HepG2 (cell line): ENCODE results near the gene DDAH1. TPM values are rescaled to one million over a fixed set of nuclear protein-coding genes. Genes with fewer than 3 reads are reported as not detected.

Experiments used
- GZF1 ChIP-seq: sonication (generic); formaldehyde crosslinking; IDR thresholded peaks from 2 replicates; pipeline ENCODE4 v1.5.1; 2020; ENCODE audit warnings: mild to moderate bottlenecking, missing genetic modification reagents
- KAT7 ChIP-seq: IDR thresholded peaks from 2 replicates; pipeline ENCODE4 v1.6.1; 2018; ENCODE audit warnings: borderline replicate concordance, missing compliant biosample characterization
- KLF6 ChIP-seq: IDR thresholded peaks from 2 replicates; pipeline ENCODE4 v1.8.0; 2016; ENCODE audit warnings: missing biosample characterization, missing genetic modification reagents
- MBD4 ChIP-seq: IDR thresholded peaks from 2 replicates; pipeline ENCODE4 v1.6.1; 2012; ENCODE audit warnings: low read length, inconsistent platforms, borderline replicate concordance
- NCOA2 ChIP-seq: sonication (generic); formaldehyde crosslinking; IDR thresholded peaks from 2 replicates; pipeline ENCODE4 v1.8.0; 2022; ENCODE audit warnings: inconsistent platforms
- NCOA5 ChIP-seq: sonication (generic); formaldehyde crosslinking; IDR thresholded peaks from 2 replicates; pipeline ENCODE4 v1.4.0; 2020; ENCODE audit warnings: missing genetic modification reagents
- NFYB ChIP-seq: sonication (generic); formaldehyde crosslinking; IDR thresholded peaks from 2 replicates; pipeline ENCODE4 v1.4.0; 2020; ENCODE audit warnings: missing genetic modification reagents
- RCOR2 ChIP-seq: IDR thresholded peaks from 2 replicates; pipeline ENCODE4 v1.6.1; 2016; ENCODE audit warnings: missing biosample characterization, missing genetic modification reagents
- RFX3 ChIP-seq: IDR thresholded peaks from 2 replicates; pipeline ENCODE4 v1.6.1; 2016; ENCODE audit warnings: missing biosample characterization, missing genetic modification reagents
- SOX13 ChIP-seq, 3 experiments: fragments of 450-650 bp in 1 of 3; sonication (generic) in 1 of 3; formaldehyde crosslinking in 1 of 3; IDR thresholded peaks in 2 of 3; conservative IDR thresholded peaks in 1 of 3; 2 replicates each; pipeline versions ENCODE4 v1.5.0 to v1.6.1; 2016 to 2020; ENCODE audit warnings: antibody characterized with exemption in 1 of 3, mild to moderate bottlenecking in 1 of 3, missing compliant biosample characterization in 1 of 3, missing genetic modification reagents in 1 of 3, moderate library complexity in 1 of 3
- ZFAT ChIP-seq: sonication (generic); formaldehyde crosslinking; conservative IDR thresholded peaks from 2 replicates; pipeline ENCODE4 v1.8.1; 2023; ENCODE audit warnings: missing genetic modification reagents, inconsistent platforms
- ZNF550 ChIP-seq: sonication (generic); formaldehyde crosslinking; IDR thresholded peaks from 2 replicates; pipeline ENCODE4 v1.4.0; 2020; ENCODE audit warnings: mild to moderate bottlenecking, missing genetic modification reagents, borderline replicate concordance
- ZNF709 ChIP-seq: sonication (generic); formaldehyde crosslinking; IDR thresholded peaks from 2 replicates; pipeline ENCODE4 v1.5.0; 2020; ENCODE audit warnings: mild to moderate bottlenecking, missing genetic modification reagents
- polyA plus RNA-seq, 8 experiments: library from polyadenylated mRNA; depleted of rRNA in 3 of 8; stranded (reverse) in 7 of 8; unstranded in 1 of 8; fragments of >200 nt; fragmentation: Illumina TruSeq in 4 of 8; extraction: Trizol in 4 of 8; gene quantifications; 2 replicates each; pipeline versions ENCODE4 v1.2.1 to v1.2.3, GENCODE V29; 2011 to 2016; ENCODE audit warnings: low read depth in 4 of 8, missing spikeins in 1 of 8, mixed read lengths in 1 of 8; ENCODE audit not compliant: insufficient read depth in 1 of 8
- total RNA-seq, 5 experiments: library from RNA; depleted of rRNA; stranded (reverse); fragments of >200 nt; fragmentation: Illumina TruSeq; extraction: Trizol; gene quantifications; 2 replicates each; pipeline ENCODE4 v1.2.3, GENCODE V29; 2016; ENCODE audit warnings: low read depth in 1 of 5
- TF ChIP-seq, protein P1 (sequence below): sonication (generic); formaldehyde crosslinking; IDR thresholded peaks from 2 replicates; pipeline ENCODE4 v1.4.0; 2020; ENCODE audit warnings: mild to moderate bottlenecking, missing genetic modification reagents
- TF ChIP-seq, protein P2 (sequence below): sonication (generic); formaldehyde crosslinking; IDR thresholded peaks from 2 replicates; pipeline ENCODE4 v1.4.0; 2020; ENCODE audit warnings: missing genetic modification reagents
- TF ChIP-seq, protein P3 (sequence below): IDR thresholded peaks from 2 replicates; pipeline ENCODE4 v1.6.1; 2016; ENCODE audit warnings: missing biosample characterization, missing genetic modification reagents, low read depth
- TF ChIP-seq, protein P4 (sequence below): IDR thresholded peaks from 2 replicates; pipeline ENCODE4 v1.6.1; 2016; ENCODE audit warnings: missing compliant biosample characterization, missing genetic modification reagents, borderline replicate concordance
- TF ChIP-seq, protein P5 (sequence below): sonication (generic); formaldehyde crosslinking; IDR thresholded peaks from 2 replicates; pipeline ENCODE4 v1.8.1; 2023; ENCODE audit warnings: missing genetic modification reagents, mild to moderate bottlenecking, borderline replicate concordance

The DDAH1 gene
- total and polyA plus RNA-seq, 2 of the 13 experiments (the other 11 are each of a cell fraction or from before 2014, with no cell fraction given) = 39.7 to 64.4 TPM

DNA sequence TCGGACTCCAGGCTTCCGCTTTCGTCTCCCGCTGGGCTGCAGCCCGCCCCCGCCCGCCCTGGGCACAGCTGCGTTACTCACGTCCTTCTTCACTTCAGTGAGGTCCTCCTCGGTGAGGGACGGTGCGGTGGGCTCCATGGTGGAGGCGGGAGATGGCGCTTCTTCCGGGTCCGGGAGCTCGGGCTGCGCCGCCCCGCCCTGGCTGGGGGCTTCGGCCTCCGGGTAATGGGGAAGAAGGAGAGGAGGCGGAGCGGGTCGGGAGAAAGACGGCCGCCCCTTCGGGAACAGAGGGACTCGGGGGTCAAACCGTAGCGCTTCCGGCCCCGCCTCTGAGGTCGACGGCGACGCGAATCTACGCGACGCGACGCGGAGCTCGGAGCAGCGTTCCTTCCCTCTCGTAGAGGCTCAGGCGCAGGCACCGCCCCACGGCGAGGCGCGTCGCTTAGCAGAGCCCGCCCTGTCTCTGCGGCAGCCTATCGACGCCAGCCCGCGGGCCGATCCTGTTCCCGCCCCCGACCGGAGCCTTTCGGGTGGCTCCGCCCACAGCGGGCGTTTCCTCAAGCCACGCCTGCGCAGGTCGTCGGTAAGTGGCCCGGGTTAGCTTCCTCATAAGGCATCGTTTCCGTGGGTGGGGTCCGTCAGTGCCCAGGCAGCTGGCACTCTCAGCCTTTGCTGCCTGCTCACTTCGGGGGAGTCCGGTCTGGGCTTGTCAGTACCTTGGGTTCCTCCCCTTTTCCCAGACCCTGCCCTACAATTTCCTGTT is 188.6 kb downstream of the DDAH1 start, which contains the start of gene BCL10 (continued):
- TF ChIP-seq, protein P1, sequence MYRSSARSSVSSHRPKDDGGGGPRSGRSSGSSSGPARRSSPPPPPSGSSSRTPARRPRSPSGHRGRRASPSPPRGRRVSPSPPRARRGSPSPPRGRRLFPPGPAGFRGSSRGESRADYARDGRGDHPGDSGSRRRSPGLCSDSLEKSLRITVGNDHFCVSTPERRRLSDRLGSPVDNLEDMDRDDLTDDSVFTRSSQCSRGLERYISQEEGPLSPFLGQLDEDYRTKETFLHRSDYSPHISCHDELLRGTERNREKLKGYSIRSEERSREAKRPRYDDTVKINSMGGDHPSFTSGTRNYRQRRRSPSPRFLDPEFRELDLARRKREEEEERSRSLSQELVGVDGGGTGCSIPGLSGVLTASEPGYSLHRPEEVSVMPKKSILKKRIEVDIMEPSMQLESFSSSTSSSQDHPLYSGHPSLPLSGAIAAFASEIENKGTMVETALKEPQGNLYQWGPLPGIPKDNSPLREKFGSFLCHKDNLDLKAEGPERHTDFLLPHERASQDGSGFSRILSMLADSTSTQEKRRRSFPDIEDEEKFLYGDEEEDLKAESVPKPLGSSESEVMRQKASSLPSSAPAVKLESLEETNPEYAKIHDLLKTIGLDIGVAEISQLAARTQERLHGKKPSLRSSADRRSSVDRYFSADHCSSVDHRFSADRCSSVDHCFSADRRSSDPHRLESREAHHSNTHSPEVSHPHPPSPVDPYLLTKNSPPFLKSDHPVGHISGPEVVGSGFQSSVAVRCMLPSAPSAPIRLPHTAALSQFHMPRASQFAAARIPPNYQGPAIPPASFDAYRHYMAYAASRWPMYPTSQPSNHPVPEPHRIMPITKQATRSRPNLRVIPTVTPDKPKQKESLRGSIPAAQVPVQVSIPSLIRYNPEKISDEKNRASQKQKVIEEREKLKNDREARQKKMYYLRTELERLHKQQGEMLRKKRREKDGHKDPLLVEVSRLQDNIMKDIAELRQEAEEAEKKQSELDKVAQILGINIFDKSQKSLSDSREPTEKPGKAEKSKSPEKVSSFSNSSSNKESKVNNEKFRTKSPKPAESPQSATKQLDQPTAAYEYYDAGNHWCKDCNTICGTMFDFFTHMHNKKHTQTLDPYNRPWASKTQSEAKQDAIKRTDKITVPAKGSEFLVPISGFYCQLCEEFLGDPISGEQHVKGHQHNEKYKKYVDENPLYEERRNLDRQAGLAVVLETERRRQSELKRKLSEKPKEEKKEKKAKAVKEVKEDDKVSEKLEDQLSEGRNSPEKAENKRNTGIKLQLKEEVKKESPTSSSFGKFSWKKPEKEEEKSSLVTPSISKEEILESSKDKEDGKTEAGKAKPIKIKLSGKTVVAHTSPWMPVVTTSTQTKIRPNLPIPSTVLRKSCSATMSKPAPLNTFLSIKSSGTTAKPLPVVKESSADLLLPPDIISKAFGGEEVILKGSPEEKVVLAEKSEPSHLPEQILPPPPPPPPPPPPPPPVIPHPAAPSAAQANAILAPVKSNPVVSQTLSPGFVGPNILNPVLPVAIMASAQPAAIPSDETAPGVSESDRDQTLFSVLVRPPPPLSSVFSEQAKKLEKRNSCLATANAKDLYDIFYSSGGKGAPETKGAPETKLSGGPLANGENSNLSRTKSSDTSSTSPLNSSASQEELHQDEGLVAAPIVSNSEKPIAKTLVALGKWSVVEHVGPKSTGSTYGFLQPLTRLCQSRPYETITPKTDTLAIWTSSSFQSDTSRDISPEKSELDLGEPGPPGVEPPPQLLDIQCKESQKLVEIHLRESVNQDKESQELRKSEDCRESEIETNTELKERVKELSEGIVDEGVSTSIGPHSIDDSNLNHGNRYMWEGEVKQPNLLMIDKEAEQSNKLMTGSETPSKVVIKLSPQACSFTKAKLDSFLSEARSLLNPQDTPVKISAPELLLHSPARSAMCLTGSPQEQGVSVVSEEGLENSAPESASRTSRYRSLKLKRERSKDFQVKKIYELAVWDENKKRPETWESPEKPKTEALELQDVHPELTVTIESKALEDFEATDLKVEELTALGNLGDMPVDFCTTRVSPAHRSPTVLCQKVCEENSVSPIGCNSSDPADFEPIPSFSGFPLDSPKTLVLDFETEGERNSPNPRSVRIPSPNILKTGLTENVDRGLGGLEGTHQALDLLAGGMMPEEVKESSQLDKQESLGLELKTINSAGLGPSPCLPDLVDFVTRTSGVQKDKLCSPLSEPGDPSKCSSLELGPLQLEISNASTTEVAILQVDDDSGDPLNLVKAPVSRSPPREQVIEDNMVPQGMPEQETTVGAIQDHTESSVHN (CRISPR knock-in tag) = no peak
- TF ChIP-seq RCOR2 (no peak), ZFAT (CRISPR knock-in tag) (no peak), NFYB (CRISPR knock-in tag) (peak; percentile 80), RFX3 (CRISPR knock-in tag) (no peak), NCOA5 (CRISPR knock-in tag) (no peak), MBD4 (no peak), SOX13 (IDR thresholded peaks at IDR 0.05) (no peak), SOX13 (CRISPR knock-in tag; conservative IDR thresholded peaks at IDR 0.05 in 1 of 2, IDR thresholded peaks at IDR 0.05 in 1 of 2) (no peak; a peak in 1 of 4 replicates), ZNF550 (CRISPR knock-in tag) (no peak), GZF1 (no peak), NCOA2 (CRISPR knock-in tag) (no peak), KAT7 (peak; percentile 88; the same call in 1 of the 2 replicates), KLF6 (CRISPR knock-in tag) (no peak), ZNF709 (CRISPR knock-in tag) (0 out of 2 replicates have a peak, but pooled peaks have one; percentile 3)
- TF ChIP-seq, protein P2, sequence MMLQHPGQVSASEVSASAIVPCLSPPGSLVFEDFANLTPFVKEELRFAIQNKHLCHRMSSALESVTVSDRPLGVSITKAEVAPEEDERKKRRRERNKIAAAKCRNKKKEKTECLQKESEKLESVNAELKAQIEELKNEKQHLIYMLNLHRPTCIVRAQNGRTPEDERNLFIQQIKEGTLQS = no peak
- TF ChIP-seq, protein P3, sequence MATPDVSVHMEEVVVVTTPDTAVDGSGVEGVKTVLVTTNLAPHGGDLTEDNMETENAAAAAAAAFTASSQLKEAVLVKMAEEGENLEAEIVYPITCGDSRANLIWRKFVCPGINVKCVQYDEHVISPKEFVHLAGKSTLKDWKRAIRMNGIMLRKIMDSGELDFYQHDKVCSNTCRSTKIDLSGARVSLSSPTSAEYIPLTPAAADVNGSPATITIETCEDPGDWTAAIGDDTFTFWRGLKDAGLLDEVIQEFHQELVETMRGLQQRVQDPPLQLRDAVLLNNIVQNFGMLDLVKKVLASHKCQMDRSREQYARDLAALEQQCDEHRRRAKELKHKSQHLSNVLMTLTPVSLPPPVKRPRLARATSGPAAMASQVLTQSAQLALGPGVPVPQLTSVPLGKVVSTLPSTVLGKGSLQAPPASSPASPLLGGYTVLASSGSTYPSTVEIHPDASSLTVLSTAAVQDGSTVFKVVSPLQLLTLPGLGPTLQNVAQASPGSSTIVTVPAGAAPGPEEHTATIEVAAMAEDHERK = peak; percentile 54; the same call in 1 of the 2 replicates
- TF ChIP-seq, protein P4, sequence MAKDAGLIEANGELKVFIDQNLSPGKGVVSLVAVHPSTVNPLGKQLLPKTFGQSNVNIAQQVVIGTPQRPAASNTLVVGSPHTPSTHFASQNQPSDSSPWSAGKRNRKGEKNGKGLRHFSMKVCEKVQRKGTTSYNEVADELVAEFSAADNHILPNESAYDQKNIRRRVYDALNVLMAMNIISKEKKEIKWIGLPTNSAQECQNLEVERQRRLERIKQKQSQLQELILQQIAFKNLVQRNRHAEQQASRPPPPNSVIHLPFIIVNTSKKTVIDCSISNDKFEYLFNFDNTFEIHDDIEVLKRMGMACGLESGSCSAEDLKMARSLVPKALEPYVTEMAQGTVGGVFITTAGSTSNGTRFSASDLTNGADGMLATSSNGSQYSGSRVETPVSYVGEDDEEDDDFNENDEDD (CRISPR knock-in tag) = peak; percentile 46; the same call in 1 of the 2 replicates
- TF ChIP-seq, protein P5, sequence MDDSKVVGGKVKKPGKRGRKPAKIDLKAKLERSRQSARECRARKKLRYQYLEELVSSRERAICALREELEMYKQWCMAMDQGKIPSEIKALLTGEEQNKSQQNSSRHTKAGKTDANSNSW (CRISPR knock-in tag) = no peak
